GM12892 (cell line): ENCODE results near the gene IFFO2.
A peak's percentile ranks its signal among the peaks of the same experiment; 100 is the strongest.

ENCODE experiments used
- DNase-seq: peaks from one replicate; pipeline ENCODE4 v3.0.0; 2011; ENCODE audit not compliant: insufficient read length
- FAIRE-seq: peaks from 2 replicates; lab custom pipeline; 2011; peaks lifted over from hg19 to GRCh38; lab: Jason Lieb, UNC
- POLR2A ChIP-seq: IDR thresholded peaks from 2 replicates; pipeline ENCODE4 v1.6.1; 2011; ENCODE audit warnings: low read depth, low read length, control low read depth
- POLR2AphosphoS5 ChIP-seq: IDR thresholded peaks from 2 replicates; pipeline ENCODE4 v1.6.1; 2011; ENCODE audit warnings: low read depth, low read length, control low read depth
- TAF1 ChIP-seq: IDR thresholded peaks from 2 replicates; pipeline ENCODE4 v1.6.1; 2011; ENCODE audit warnings: low read depth, mild to moderate bottlenecking, control low read depth, low read length, borderline replicate concordance

The IFFO2 gene

GRCh38 chr1:18886003-18886335 is 70.5 kb downstream of the IFFO2 start:
- FAIRE-seq = no peak
- TF ChIP-seq POLR2A = no peak
- no peak for TF ChIP-seq TAF1
- no peak for TF ChIP-seq POLR2AphosphoS5
- DNase-seq = no peak

- DNase-seq (no peak), FAIRE-seq (no peak)
- no peak for TF ChIP-seq POLR2A
- no peak for TF ChIP-seq TAF1
- TF ChIP-seq POLR2AphosphoS5 = no peak
Observed at GRCh38 chr1:18885311-18886002, 71.0 kb downstream of the IFFO2 start.

GRCh38 chr1:18884727-18885126 is 71.7 kb downstream of the IFFO2 start:
- FAIRE-seq (no peak), DNase-seq (no peak)
- no peak for TF ChIP-seq TAF1
- no peak for TF ChIP-seq POLR2AphosphoS5
- TF ChIP-seq POLR2A = no peak

- TF ChIP-seq POLR2A = no peak
- no peak for TF ChIP-seq POLR2AphosphoS5
- no peak for TF ChIP-seq TAF1
- FAIRE-seq (no peak), DNase-seq (no peak)
Observed at GRCh38 chr1:18884419-18884717, 72.1 kb downstream of the IFFO2 start.

- peak; percentile 66 for DNase-seq
- no peak for TF ChIP-seq POLR2A
- no peak for TF ChIP-seq TAF1
- no peak for TF ChIP-seq POLR2AphosphoS5
- peak; percentile 85 for FAIRE-seq
Observed at GRCh38 chr1:18883636-18884418, 72.6 kb downstream of the IFFO2 start.

GRCh38 chr1:18883079-18883478 is 73.4 kb downstream of the IFFO2 start:
- FAIRE-seq (no peak), DNase-seq (no peak)
- TF ChIP-seq POLR2A = no peak
- TF ChIP-seq TAF1 = no peak
- TF ChIP-seq POLR2AphosphoS5 = no peak

- TF ChIP-seq POLR2AphosphoS5 (no peak), TAF1 (no peak), POLR2A (no peak)
- FAIRE-seq (no peak), DNase-seq (no peak)
Observed at GRCh38 chr1:18882486-18882885, 74.0 kb downstream of the IFFO2 start.

- DNase-seq (no peak), FAIRE-seq (no peak)
- TF ChIP-seq TAF1 = no peak
- TF ChIP-seq POLR2A = no peak
Observed at GRCh38 chr1:18881642-18882431, 74.6 kb downstream of the IFFO2 start.

- TF ChIP-seq TAF1 (no peak), POLR2AphosphoS5 (no peak), POLR2A (no peak)
- FAIRE-seq (no peak), DNase-seq (no peak)
Observed at GRCh38 chr1:18881164-18881563, 75.3 kb downstream of the IFFO2 start.

GRCh38 chr1:18880585-18880984 is 75.9 kb downstream of the IFFO2 start:
- no peak for TF ChIP-seq POLR2AphosphoS5
- no peak for TF ChIP-seq POLR2A
- TF ChIP-seq TAF1 = no peak
- FAIRE-seq (no peak), DNase-seq (no peak)

- no peak for TF ChIP-seq TAF1
- TF ChIP-seq POLR2AphosphoS5 = no peak
- FAIRE-seq = no peak
- no peak for DNase-seq
Observed at GRCh38 chr1:18879791-18880309, 76.6 kb downstream of the IFFO2 start.
